OCI-LY1 (cell line): Measurements from ENCODE around the gene TEAD1.

ENCODE experiments used
- H2AFZ ChIP-seq: fragments of 200-600 bp; sonication (generic), shearing (Covaris generic); 2 replicates; pipeline ENCODE4 v1.6.0; 2014; ENCODE audit warnings: antibody characterized with exemption, mild to moderate bottlenecking, low read length
- H3F3A ChIP-seq: fragments of 200-600 bp; sonication (generic), shearing (Covaris generic); 2 replicates; pipeline ENCODE4 v1.6.0; 2014; ENCODE audit warnings: mild to moderate bottlenecking, antibody characterized with exemption, low read length, moderate library complexity; ENCODE audit not compliant: insufficient read depth
- H3K27ac ChIP-seq: fragments of 200-600 bp; sonication (generic); 2 replicates; pipeline ENCODE4 v1.5.1; 2014; ENCODE audit warnings: low read length, mixed run types, mild to moderate bottlenecking, low read depth; ENCODE audit not compliant: poor library complexity, severe bottlenecking
- H3K27me3 ChIP-seq: fragments of 200-600 bp; sonication (generic); 2 replicates; pipeline ENCODE4 v1.6.0; 2014; ENCODE audit warnings: antibody characterized with exemption, mild to moderate bottlenecking, low read length, moderate library complexity; ENCODE audit not compliant: insufficient read depth
- H3K36me3 ChIP-seq: fragments of 200-600 bp; sonication (generic); 2 replicates; pipeline ENCODE4 v1.6.1; 2014; ENCODE audit warnings: mild to moderate bottlenecking, antibody characterized with exemption, low read length, moderate library complexity, mixed read lengths; ENCODE audit not compliant: insufficient read depth
- H3K4me1 ChIP-seq: fragments of 200-600 bp; sonication (generic); 2 replicates; pipeline ENCODE4 v1.5.1; 2014; ENCODE audit warnings: mild to moderate bottlenecking, low read length, moderate library complexity; ENCODE audit not compliant: insufficient read depth, severe bottlenecking
- H3K4me2 ChIP-seq: fragments of 200-600 bp; sonication (generic), shearing (Covaris generic); 2 replicates; pipeline ENCODE4 v1.6.1; 2014; ENCODE audit warnings: low read length
- H3K4me3 ChIP-seq: fragments of 200-600 bp; sonication (generic); 2 replicates; pipeline ENCODE4 v1.5.1; 2014; ENCODE audit warnings: low read length, low read depth, mild to moderate bottlenecking, mixed read lengths; ENCODE audit not compliant: poor library complexity, severe bottlenecking
- H3K79me2 ChIP-seq: fragments of 200-600 bp; shearing (Covaris generic); 2 replicates; pipeline ENCODE4 v1.6.1; 2016; ENCODE audit warnings: mixed run types, low read length, mixed read lengths; ENCODE audit not compliant: insufficient read depth
- H3K9ac ChIP-seq: fragments of 200-600 bp; sonication (generic), shearing (Covaris generic); 2 replicates; pipeline ENCODE4 v1.6.1; 2014; ENCODE audit warnings: mild to moderate bottlenecking, low read length, mixed read lengths
- H3K9me2 ChIP-seq: fragments of 200-600 bp; sonication (generic), shearing (Covaris generic); 2 replicates; pipeline ENCODE4 v1.6.1; 2014; ENCODE audit warnings: low read depth, mild to moderate bottlenecking, low read length, mixed read lengths
- H3K9me3 ChIP-seq: fragments of 200-600 bp; shearing (Covaris generic); 2 replicates; pipeline ENCODE4 v1.6.1; 2014; ENCODE audit warnings: low read length, mixed read lengths
- H4K20me1 ChIP-seq: fragments of 200-600 bp; sonication (generic), shearing (Covaris generic); 2 replicates; pipeline ENCODE4 v1.6.0; 2016; ENCODE audit warnings: mild to moderate bottlenecking, low read length; ENCODE audit not compliant: insufficient read depth
- CTCF ChIP-seq: fragments of 200-600 bp; sonication (generic), shearing (Covaris generic); IDR thresholded peaks from 2 replicates; pipeline ENCODE4 v1.5.1; 2017; ENCODE audit warnings: mild to moderate bottlenecking, antibody characterized with exemption, low read length, moderate library complexity, mixed read lengths
- EZH2 ChIP-seq: fragments of 200-600 bp; sonication (generic), shearing (Covaris generic); IDR thresholded peaks from 2 replicates; pipeline ENCODE4 v1.8.0; 2017; ENCODE audit warnings: borderline replicate concordance, mixed run types, mild to moderate bottlenecking, antibody characterized with exemption, low read length, moderate library complexity, mixed read lengths

The TEAD1 gene

DNA sequence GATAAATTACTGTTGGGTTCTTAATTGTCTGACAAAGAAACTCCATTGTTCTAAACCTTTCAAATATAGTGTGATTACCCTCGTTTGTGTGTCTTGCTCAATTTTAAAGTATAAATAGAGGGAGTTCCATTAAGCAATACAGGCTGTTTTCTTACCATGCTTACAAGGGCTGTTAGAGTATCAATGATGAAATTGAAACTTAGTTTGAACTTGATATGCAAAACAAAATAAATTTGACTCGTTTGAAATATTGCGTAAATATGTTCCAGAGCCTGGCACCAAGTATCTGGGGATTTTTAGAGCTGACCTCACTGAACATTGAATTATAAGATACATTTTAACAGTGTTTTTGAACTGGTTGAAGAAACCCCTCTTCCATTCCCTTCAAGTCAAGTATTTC, 31.7 kb downstream of the TEAD1 start:
- Histone ChIP-seq H3K4me3 (no peak overlapping the region), H3K79me2 (no peaks in the 10 kb centered on the region)

GRCh38 chr11:12706545-12707499, 32.6 kb downstream of the TEAD1 start:
- Histone ChIP-seq H3K4me1 (no peaks in the 10 kb centered on the region), H3K79me2 (no peaks in the 10 kb centered on the region), H3K4me2 (no peak overlapping the region), H3K9me2 (no peaks in the 10 kb centered on the region), H3K4me3 (no peak overlapping the region), H4K20me1 (no peaks in the 10 kb centered on the region), H3K9ac (no peak overlapping the region), H3K36me3 (no peaks in the 10 kb centered on the region), H2AFZ (no peak overlapping the region), H3K27me3 (no peaks in the 10 kb centered on the region), H3K9me3 (no peaks in the 10 kb centered on the region), H3K27ac (no peak overlapping the region), H3F3A (no peaks in the 10 kb centered on the region)
- TF ChIP-seq EZH2 (no peak), CTCF (no peak)

More for the DNA sequence above, 31.7 kb downstream of the TEAD1 start:
- Histone ChIP-seq H3K27me3 (no peaks in the 10 kb centered on the region), H3F3A (no peaks in the 10 kb centered on the region), H2AFZ (no peak overlapping the region), H3K9me3 (no peaks in the 10 kb centered on the region), H3K27ac (no peak overlapping the region), H3K4me2 (no peak overlapping the region), H3K36me3 (no peaks in the 10 kb centered on the region), H3K9ac (no peak overlapping the region), H3K9me2 (no peaks in the 10 kb centered on the region), H3K4me1 (no peaks in the 10 kb centered on the region), H4K20me1 (no peaks in the 10 kb centered on the region)
- TF ChIP-seq CTCF (no peak), EZH2 (no peak)

GRCh38 chr11:12707500-12707880, 33.3 kb downstream of the TEAD1 start:
- Histone ChIP-seq H3K36me3 (no peaks in the 10 kb centered on the region), H3K9me3 (no peaks in the 10 kb centered on the region), H3K27ac (no peak overlapping the region), H3K4me3 (no peak overlapping the region), H4K20me1 (no peaks in the 10 kb centered on the region), H3K79me2 (no peaks in the 10 kb centered on the region), H3K4me2 (no peak overlapping the region), H2AFZ (no peak overlapping the region), H3K4me1 (no peaks in the 10 kb centered on the region), H3K27me3 (no peaks in the 10 kb centered on the region), H3F3A (no peaks in the 10 kb centered on the region), H3K9me2 (no peaks in the 10 kb centered on the region), H3K9ac (no peak overlapping the region)
- TF ChIP-seq CTCF: no peak
- no peak for TF ChIP-seq EZH2
